ENCODE results near the gene CLDN5. TPM values are rescaled to one million over a fixed set of nuclear protein-coding genes. Genes with fewer than 3 reads are reported as not detected.

The CLDN5 gene
- total RNA-seq, 2 experiments from 2014 or later, result not detected

GRCh38 chr22:19559956-19560355 lies 35.7 kb upstream of the CLDN5 start:
- no peaks in the 10 kb centered on the region for H3K9me3 ChIP-seq (ENCODE audit: low read length)
- intact Hi-C loops (cut with micrococcal nuclease; ENCODE audit: unreplicated experiment), result no loop called here
- no TSS peak for BruUV-seq (replicated peaks)
- no peak for DNase-seq (ENCODE audit: low spot score)
- H3K27ac ChIP-seq (ENCODE audit: low read depth, low read length, poor library complexity, severe bottlenecking), result no peak overlapping the region
- H3K4me1 ChIP-seq (ENCODE audit: insufficient read depth, low read length, poor library complexity, severe bottlenecking), result no peaks in the 10 kb centered on the region
- H4K20me1 ChIP-seq (ENCODE audit: insufficient read depth, low read length), result no peaks in the 10 kb centered on the region
- ChIA-PET POLR2A (no interaction called here), CTCF (ENCODE audit: unreplicated experiment) (no interaction called here)
- no peaks in the 10 kb centered on the region for H3K9me2 ChIP-seq (ENCODE audit: insufficient read depth, low read length)
- no peaks in the 10 kb centered on the region for H3K79me2 ChIP-seq (ENCODE audit: insufficient read depth, low read depth, low read length)
- TF ChIP-seq, protein P1, sequence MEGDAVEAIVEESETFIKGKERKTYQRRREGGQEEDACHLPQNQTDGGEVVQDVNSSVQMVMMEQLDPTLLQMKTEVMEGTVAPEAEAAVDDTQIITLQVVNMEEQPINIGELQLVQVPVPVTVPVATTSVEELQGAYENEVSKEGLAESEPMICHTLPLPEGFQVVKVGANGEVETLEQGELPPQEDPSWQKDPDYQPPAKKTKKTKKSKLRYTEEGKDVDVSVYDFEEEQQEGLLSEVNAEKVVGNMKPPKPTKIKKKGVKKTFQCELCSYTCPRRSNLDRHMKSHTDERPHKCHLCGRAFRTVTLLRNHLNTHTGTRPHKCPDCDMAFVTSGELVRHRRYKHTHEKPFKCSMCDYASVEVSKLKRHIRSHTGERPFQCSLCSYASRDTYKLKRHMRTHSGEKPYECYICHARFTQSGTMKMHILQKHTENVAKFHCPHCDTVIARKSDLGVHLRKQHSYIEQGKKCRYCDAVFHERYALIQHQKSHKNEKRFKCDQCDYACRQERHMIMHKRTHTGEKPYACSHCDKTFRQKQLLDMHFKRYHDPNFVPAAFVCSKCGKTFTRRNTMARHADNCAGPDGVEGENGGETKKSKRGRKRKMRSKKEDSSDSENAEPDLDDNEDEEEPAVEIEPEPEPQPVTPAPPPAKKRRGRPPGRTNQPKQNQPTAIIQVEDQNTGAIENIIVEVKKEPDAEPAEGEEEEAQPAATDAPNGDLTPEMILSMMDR (conservative IDR thresholded peaks at IDR 0.05; ENCODE audit: low read length), result no peak
- TF ChIP-seq EZH2phosphoT487 (IDR thresholded peaks at IDR 0.05; ENCODE audit: borderline replicate concordance, low read depth, low read length), result no peak
- H3K36me3 ChIP-seq (ENCODE audit: insufficient read depth, low read length), result no peaks in the 10 kb centered on the region
- no peak overlapping the region for H3K4me2 ChIP-seq (ENCODE audit: low read length)
- H3K4me3 ChIP-seq (ENCODE audit: low read depth, low read length, poor library complexity, severe bottlenecking), result no peak overlapping the region
- H2AFZ ChIP-seq (ENCODE audit: low read length), result no peak overlapping the region

GRCh38 chr22:19559324-19559811 lies 35.2 kb upstream of the CLDN5 start:
- TF ChIP-seq EZH2phosphoT487 (IDR thresholded peaks at IDR 0.05; ENCODE audit: borderline replicate concordance, low read depth, low read length), result no peak
- TF ChIP-seq, protein P1 (conservative IDR thresholded peaks at IDR 0.05; ENCODE audit: low read length), result no peak
- no peaks in the 10 kb centered on the region for H3K9me3 ChIP-seq (ENCODE audit: low read length)
- H2AFZ ChIP-seq (ENCODE audit: low read length), result no peak overlapping the region
- H3K4me1 ChIP-seq (ENCODE audit: insufficient read depth, low read length, poor library complexity, severe bottlenecking), result no peaks in the 10 kb centered on the region
- no peak for DNase-seq (ENCODE audit: low spot score)
- CTCF ChIA-PET (ENCODE audit: unreplicated experiment), result interaction anchor here (0.5 kb wide), 1 partner anchor 61 kb away, joined by 3 read pairs; no protein-coding TSS in a partner anchor
- intact Hi-C loops (cut with micrococcal nuclease; ENCODE audit: unreplicated experiment), result no loop called here
- H3K79me2 ChIP-seq (ENCODE audit: insufficient read depth, low read depth, low read length), result no peaks in the 10 kb centered on the region
- no peaks in the 10 kb centered on the region for H3K36me3 ChIP-seq (ENCODE audit: insufficient read depth, low read length)
- H3K9me2 ChIP-seq (ENCODE audit: insufficient read depth, low read length), result no peaks in the 10 kb centered on the region
- POLR2A ChIA-PET, result no interaction called here
- no TSS peak for BruUV-seq (replicated peaks)
- H4K20me1 ChIP-seq (ENCODE audit: insufficient read depth, low read length), result no peaks in the 10 kb centered on the region
- H3K4me2 ChIP-seq (ENCODE audit: low read length), result no peak overlapping the region
- no peak overlapping the region for H3K27ac ChIP-seq (ENCODE audit: low read depth, low read length, poor library complexity, severe bottlenecking)
- H3K4me3 ChIP-seq (ENCODE audit: low read depth, low read length, poor library complexity, severe bottlenecking), result no peak overlapping the region

- no peaks in the 10 kb centered on the region for H3K4me1 ChIP-seq (ENCODE audit: insufficient read depth, low read length, poor library complexity, severe bottlenecking)
- no peaks in the 10 kb centered on the region; the same call in 1 of the 2 replicates for H3K9me3 ChIP-seq (ENCODE audit: low read length)
- ChIA-PET POLR2A (no interaction called here), CTCF (ENCODE audit: unreplicated experiment) (no interaction called here)
- intact Hi-C loops (cut with micrococcal nuclease; ENCODE audit: unreplicated experiment), result no loop called here
- BruUV-seq (replicated peaks), result no TSS peak
- no peaks in the 10 kb centered on the region for H4K20me1 ChIP-seq (ENCODE audit: insufficient read depth, low read length)
- no peak overlapping the region for H3K27ac ChIP-seq (ENCODE audit: low read depth, low read length, poor library complexity, severe bottlenecking)
- H2AFZ ChIP-seq (ENCODE audit: low read length), result no peak overlapping the region
- H3K9me2 ChIP-seq (ENCODE audit: insufficient read depth, low read length), result no peaks in the 10 kb centered on the region
- no peak overlapping the region for H3K4me2 ChIP-seq (ENCODE audit: low read length)
- TF ChIP-seq EZH2phosphoT487 (IDR thresholded peaks at IDR 0.05; ENCODE audit: borderline replicate concordance, low read depth, low read length), result no peak
- TF ChIP-seq, protein P1 (conservative IDR thresholded peaks at IDR 0.05; ENCODE audit: low read length), result no peak
- no peaks in the 10 kb centered on the region for H3K36me3 ChIP-seq (ENCODE audit: insufficient read depth, low read length)
- no peak overlapping the region for H3K4me3 ChIP-seq (ENCODE audit: low read depth, low read length, poor library complexity, severe bottlenecking)
- no peaks in the 10 kb centered on the region for H3K79me2 ChIP-seq (ENCODE audit: insufficient read depth, low read depth, low read length)
- no peak for DNase-seq (ENCODE audit: low spot score)
Measured at GRCh38 chr22:19556963-19557545, 32.8 kb upstream of the CLDN5 start.

Data from OCI-LY7 (cell line).